PC-9 (cell line): ENCODE measurements around the gene RNASEH1.

ENCODE experiments used
- CTCF ChIP-seq: fragments of 200-600 bp; sonication (generic); conservative IDR thresholded peaks from 2 replicates; pipeline ENCODE4 v1.6.1; 2017; ENCODE audit warnings: mixed run types, antibody characterized with exemption, mild to moderate bottlenecking, moderate library complexity
- EZH2 ChIP-seq: fragments of 200-600 bp; sonication (generic); IDR thresholded peaks from 2 replicates; pipeline ENCODE4 v1.8.0; 2017; ENCODE audit warnings: antibody characterized with exemption, low read depth

GRCh38 chr2:3519255-3520205 is 38.6 kb downstream of the RNASEH1 start, which contains the start of gene ADI1:
- no peak for TF ChIP-seq CTCF
- no peak for TF ChIP-seq EZH2
